Sigmoid colon (tissue), 4 donors: Measurements from ENCODE around the gene NEMP2.

Source experiments
- POLR2A ChIP-seq, 2 donors: fragments of 450-650 bp; IDR thresholded peaks; one replicate each; pipeline ENCODE4 v1.6.1; 2016; ENCODE audit warnings: antibody characterized with exemption in 2 of 2, mild to moderate bottlenecking in 2 of 2, moderate library complexity in 2 of 2
- POLR2AphosphoS5 ChIP-seq, 4 donors: sonication (generic); formaldehyde crosslinking; IDR thresholded peaks; one replicate each; pipeline ENCODE4 v1.6.1; 2017; ENCODE audit warnings: antibody characterized with exemption in 4 of 4
- TF ChIP-seq, protein P1 (sequence below), 4 experiments: fragments of 450-650 bp in 3 of 4; fragments of 200-600 bp in 1 of 4; IDR thresholded peaks; one replicate each; pipeline ENCODE4 v1.5.1; 2016 to 2019; ENCODE audit warnings: antibody characterized with exemption in 4 of 4, mild to moderate bottlenecking in 3 of 4, moderate library complexity in 2 of 4

DNA sequence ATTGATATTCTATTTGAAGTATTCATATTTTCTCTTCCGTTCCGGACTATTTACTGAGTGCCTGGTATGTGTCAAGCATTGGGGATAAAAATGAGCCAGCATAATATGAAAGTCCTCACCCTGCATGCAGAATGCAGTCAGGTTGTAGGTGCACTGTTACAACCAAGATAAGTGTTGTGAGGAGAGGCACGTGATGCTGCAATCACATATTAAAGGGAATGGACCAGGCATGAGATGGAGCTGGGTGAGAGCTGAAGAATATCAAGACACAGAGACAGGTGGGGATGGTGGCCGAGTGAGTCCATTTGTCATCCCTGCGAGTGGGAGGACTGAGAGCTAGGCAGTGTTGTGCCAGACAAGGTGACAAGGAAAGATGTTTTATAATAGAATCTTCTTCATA, 74.0 kb downstream of the NEMP2 start:
- TF ChIP-seq, protein P1, sequence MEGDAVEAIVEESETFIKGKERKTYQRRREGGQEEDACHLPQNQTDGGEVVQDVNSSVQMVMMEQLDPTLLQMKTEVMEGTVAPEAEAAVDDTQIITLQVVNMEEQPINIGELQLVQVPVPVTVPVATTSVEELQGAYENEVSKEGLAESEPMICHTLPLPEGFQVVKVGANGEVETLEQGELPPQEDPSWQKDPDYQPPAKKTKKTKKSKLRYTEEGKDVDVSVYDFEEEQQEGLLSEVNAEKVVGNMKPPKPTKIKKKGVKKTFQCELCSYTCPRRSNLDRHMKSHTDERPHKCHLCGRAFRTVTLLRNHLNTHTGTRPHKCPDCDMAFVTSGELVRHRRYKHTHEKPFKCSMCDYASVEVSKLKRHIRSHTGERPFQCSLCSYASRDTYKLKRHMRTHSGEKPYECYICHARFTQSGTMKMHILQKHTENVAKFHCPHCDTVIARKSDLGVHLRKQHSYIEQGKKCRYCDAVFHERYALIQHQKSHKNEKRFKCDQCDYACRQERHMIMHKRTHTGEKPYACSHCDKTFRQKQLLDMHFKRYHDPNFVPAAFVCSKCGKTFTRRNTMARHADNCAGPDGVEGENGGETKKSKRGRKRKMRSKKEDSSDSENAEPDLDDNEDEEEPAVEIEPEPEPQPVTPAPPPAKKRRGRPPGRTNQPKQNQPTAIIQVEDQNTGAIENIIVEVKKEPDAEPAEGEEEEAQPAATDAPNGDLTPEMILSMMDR (IDR thresholded peaks at IDR 0.05) = no peak
- TF ChIP-seq POLR2A (IDR thresholded peaks at IDR 0.05) (no peak), POLR2AphosphoS5 (IDR thresholded peaks at IDR 0.05) (no peak)
